K562 (cell line): ENCODE results near the gene SOBP.

ENCODE experiments used
- EP300 ChIP-seq: IDR thresholded peaks from 2 replicates; pipeline ENCODE4 v1.6.1; 2012; ENCODE audit warnings: low read length, improper control_type of control experiment
- GATA2 ChIP-seq: sonication (generic); formaldehyde crosslinking; IDR thresholded peaks from 2 replicates; pipeline ENCODE4 v1.4.0; 2020; ENCODE audit warnings: mild to moderate bottlenecking, missing genetic modification reagents
- GTF2F1 ChIP-seq: IDR thresholded peaks from 2 replicates; pipeline ENCODE4 v1.6.1; 2011; ENCODE audit warnings: low read depth, low read length, improper control_type of control experiment
- JUN ChIP-seq, 2 experiments: sonication (generic) in 1 of 2; formaldehyde crosslinking in 1 of 2; IDR thresholded peaks; 2 replicates each; pipeline versions ENCODE4 v1.6.1 to v1.8.0; 2012 to 2022; ENCODE audit warnings: borderline replicate concordance in 2 of 2, mild to moderate bottlenecking in 2 of 2, improper control_type of control experiment in 1 of 2, low read depth in 1 of 2, low read length in 1 of 2, missing genetic modification reagents in 1 of 2
- KLF13 ChIP-seq: fragments of 450-650 bp; IDR thresholded peaks from 2 replicates; pipeline ENCODE4 v1.6.1; 2016; ENCODE audit warnings: missing genetic modification characterization, low read depth, mild to moderate bottlenecking, missing compliant biosample characterization, moderate library complexity, borderline replicate concordance
- KLF16 ChIP-seq: IDR thresholded peaks from 2 replicates; pipeline ENCODE4 v1.6.1; 2016; ENCODE audit warnings: antibody characterized with exemption
- NFATC3 ChIP-seq: fragments of 450-650 bp; IDR thresholded peaks from 2 replicates; pipeline ENCODE4 v1.6.1; 2017; ENCODE audit warnings: mild to moderate bottlenecking
- RBM22 ChIP-seq: fragments of 200-400 bp; formaldehyde crosslinking; IDR thresholded peaks from 2 replicates; pipeline ENCODE4 v1.6.1; 2018; ENCODE audit warnings: low read length, low read depth; ENCODE audit not compliant: poor library complexity, severe bottlenecking
- ZNF311 ChIP-seq: fragments of 250-450 bp; sonication (Bioruptor Pico); IDR thresholded peaks from 2 replicates; pipeline ENCODE4 v1.4.0; 2020; ENCODE audit warnings: mild to moderate bottlenecking, moderate library complexity
- ZNF76 ChIP-seq: fragments of 250-450 bp; sonication (Bioruptor Pico); IDR thresholded peaks from 2 replicates; pipeline ENCODE4 v1.4.0; 2020; ENCODE audit warnings: mild to moderate bottlenecking, moderate library complexity, borderline replicate concordance
- TF ChIP-seq, protein P1 (sequence below), 3 experiments: IDR thresholded peaks in 2 of 3; conservative IDR thresholded peaks in 1 of 3; 2 replicates each; pipeline ENCODE4 v1.5.1; 2011 to 2012; ENCODE audit warnings: low read length in 3 of 3, mild to moderate bottlenecking in 3 of 3, control low read depth in 2 of 3, improper control_type of control experiment in 1 of 3, inconsistent platforms in 1 of 3, low read depth in 1 of 3, mixed read lengths in 1 of 3, moderate library complexity in 1 of 3; ENCODE audit not compliant: insufficient read depth in 2 of 3

DNA sequence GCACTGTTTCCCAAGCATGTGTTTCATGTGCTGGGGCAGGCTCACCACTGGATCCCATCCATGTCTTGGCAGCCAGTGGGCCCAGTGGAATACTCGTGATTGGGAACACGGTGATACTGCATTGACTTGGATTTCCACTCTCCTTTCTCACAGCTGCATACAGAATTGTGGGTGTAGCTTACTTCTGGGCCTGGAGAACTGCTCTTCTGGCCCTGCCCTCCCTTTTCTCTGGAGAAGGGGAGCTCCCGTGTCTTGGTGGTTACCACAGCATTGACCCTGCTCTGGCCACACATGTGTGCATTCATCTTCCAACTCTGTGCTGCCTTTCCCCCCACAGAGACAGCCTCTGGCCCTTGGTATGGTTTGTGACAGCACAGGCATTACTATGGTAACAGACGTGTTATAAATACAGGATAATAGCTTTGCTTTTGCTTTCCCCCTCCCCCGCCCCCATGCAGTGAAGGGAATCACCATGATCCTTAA, 21.6 kb downstream of the SOBP start:
- no peak for TF ChIP-seq KLF13
- no peak for TF ChIP-seq NFATC3
- TF ChIP-seq, protein P1, sequence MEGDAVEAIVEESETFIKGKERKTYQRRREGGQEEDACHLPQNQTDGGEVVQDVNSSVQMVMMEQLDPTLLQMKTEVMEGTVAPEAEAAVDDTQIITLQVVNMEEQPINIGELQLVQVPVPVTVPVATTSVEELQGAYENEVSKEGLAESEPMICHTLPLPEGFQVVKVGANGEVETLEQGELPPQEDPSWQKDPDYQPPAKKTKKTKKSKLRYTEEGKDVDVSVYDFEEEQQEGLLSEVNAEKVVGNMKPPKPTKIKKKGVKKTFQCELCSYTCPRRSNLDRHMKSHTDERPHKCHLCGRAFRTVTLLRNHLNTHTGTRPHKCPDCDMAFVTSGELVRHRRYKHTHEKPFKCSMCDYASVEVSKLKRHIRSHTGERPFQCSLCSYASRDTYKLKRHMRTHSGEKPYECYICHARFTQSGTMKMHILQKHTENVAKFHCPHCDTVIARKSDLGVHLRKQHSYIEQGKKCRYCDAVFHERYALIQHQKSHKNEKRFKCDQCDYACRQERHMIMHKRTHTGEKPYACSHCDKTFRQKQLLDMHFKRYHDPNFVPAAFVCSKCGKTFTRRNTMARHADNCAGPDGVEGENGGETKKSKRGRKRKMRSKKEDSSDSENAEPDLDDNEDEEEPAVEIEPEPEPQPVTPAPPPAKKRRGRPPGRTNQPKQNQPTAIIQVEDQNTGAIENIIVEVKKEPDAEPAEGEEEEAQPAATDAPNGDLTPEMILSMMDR (IDR thresholded peaks at IDR 0.05 in 2 of 3, conservative IDR thresholded peaks at IDR 0.05 in 1 of 3; ENCODE audit: insufficient read depth in 2 of 3, low read depth in 1 of 3, low read length in 3 of 3), result no peak
- no peak for TF ChIP-seq ZNF311
- TF ChIP-seq GTF2F1, result no peak
- no peak for TF ChIP-seq EP300
- TF ChIP-seq ZNF76 (CRISPR knock-in tag), result no peak
- TF ChIP-seq KLF16, result no peak
- no peak for TF ChIP-seq JUN (IDR thresholded peaks at IDR 0.05; ENCODE audit: borderline replicate concordance, low read depth, low read length)
- no peak for TF ChIP-seq JUN (CRISPR knock-in tag; IDR thresholded peaks at IDR 0.05; ENCODE audit: borderline replicate concordance)
- TF ChIP-seq GATA2, result no peak
- no peak for TF ChIP-seq RBM22
